Uterus (tissue), 2 donors: Measurements from ENCODE around the gene GTF3C6.

ENCODE experiments used
- POLR2A ChIP-seq, 2 donors: fragments of 450-650 bp; IDR thresholded peaks; one replicate each; pipeline ENCODE4 v1.6.1; 2016; ENCODE audit warnings: antibody characterized with exemption in 2 of 2, mild to moderate bottlenecking in 1 of 2, moderate library complexity in 1 of 2
- TF ChIP-seq, protein P1 (sequence below), 4 experiments: fragments of 200-600 bp in 2 of 4; fragments of 450-650 bp in 2 of 4; sonication (generic) in 2 of 4; IDR thresholded peaks; one replicate each; pipeline ENCODE4 v1.5.1; 2016 to 2019; ENCODE audit warnings: antibody characterized with exemption in 4 of 4, mild to moderate bottlenecking in 2 of 4, moderate library complexity in 1 of 4

DNA sequence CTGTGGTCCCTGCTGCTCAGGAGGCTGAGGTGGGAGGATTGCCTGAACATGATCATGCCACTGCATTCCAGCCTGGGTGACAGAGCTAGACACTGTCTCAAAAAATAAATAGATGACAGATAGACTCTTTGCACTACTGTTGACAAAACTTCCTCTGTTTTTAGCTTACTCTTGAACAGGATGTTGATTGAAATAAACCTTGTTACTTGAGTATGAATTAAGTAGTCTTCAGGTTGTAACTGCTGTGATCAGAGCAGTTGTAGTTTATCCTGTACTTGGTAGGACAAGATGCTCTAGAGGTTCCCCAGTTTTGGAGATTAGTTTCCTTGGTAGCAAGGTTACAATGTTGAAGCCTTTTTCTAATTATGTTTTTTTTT, 1.5 kb downstream of the GTF3C6 start:
- TF ChIP-seq, protein P1, sequence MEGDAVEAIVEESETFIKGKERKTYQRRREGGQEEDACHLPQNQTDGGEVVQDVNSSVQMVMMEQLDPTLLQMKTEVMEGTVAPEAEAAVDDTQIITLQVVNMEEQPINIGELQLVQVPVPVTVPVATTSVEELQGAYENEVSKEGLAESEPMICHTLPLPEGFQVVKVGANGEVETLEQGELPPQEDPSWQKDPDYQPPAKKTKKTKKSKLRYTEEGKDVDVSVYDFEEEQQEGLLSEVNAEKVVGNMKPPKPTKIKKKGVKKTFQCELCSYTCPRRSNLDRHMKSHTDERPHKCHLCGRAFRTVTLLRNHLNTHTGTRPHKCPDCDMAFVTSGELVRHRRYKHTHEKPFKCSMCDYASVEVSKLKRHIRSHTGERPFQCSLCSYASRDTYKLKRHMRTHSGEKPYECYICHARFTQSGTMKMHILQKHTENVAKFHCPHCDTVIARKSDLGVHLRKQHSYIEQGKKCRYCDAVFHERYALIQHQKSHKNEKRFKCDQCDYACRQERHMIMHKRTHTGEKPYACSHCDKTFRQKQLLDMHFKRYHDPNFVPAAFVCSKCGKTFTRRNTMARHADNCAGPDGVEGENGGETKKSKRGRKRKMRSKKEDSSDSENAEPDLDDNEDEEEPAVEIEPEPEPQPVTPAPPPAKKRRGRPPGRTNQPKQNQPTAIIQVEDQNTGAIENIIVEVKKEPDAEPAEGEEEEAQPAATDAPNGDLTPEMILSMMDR (IDR thresholded peaks at IDR 0.05) = no peak
- TF ChIP-seq POLR2A (IDR thresholded peaks at IDR 0.05) = no peak
